Measurements from ENCODE around the gene GPR173. TPM values are rescaled to one million over a fixed set of nuclear protein-coding genes. Genes with fewer than 3 reads are reported as not detected.
A peak's percentile ranks its signal among the peaks of the same experiment; 100 is the strongest.

The GPR173 gene, protein sequence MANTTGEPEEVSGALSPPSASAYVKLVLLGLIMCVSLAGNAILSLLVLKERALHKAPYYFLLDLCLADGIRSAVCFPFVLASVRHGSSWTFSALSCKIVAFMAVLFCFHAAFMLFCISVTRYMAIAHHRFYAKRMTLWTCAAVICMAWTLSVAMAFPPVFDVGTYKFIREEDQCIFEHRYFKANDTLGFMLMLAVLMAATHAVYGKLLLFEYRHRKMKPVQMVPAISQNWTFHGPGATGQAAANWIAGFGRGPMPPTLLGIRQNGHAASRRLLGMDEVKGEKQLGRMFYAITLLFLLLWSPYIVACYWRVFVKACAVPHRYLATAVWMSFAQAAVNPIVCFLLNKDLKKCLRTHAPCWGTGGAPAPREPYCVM
- 21.2 TPM for total RNA-seq

DNA sequence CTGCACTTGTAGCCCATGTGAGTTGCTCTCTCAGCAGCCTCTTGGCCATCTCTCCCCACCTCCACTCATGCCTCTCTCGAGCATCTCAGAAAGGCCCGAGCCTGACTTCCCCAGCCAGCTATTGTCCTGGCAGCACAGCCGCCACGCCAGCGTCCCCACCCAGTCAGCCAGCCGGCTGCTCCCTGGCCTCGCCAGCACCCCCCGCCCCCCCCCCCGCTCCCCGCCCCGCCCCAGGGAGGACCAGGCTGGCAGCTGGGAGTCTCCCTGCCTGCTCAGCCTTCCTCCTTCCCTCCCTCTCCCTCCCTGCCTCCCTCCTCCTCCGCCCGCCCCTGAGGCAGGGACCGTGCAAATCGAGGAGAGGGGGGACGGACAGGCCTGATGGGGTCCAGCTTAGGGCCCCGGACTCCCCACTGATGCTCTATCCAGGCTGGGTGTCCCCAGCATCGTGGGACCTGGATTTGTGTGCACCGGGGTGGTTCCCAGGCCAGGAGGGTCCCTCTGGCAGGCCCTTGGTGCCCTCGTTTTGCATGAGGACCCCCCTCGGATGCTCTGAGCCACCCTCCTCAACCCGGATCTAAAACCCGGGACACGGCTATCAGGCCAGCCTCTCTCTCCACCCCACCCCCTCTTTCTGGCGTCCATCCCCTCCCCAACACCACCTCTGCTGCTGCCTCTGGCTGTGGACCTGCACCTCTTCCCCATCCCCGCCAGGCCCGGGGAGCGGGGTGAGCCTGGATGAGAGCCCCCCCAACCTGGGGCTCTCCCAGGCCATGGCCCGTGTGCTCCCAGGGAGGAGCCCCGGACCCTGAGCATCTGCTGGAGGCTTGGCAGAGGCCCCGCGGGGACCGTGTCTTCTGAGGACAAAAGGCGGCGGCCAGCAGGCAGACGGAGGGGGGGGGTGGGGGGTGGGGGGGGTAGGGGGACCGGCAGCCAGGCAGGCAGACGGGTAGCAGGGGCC lies at the start of gene GPR173:
Gene GPR173 (plus strand): TSS at position 621 of the 958 bp plus-strand sequence. CDS start 27,833 bp downstream, outside the sequence.
- DNase-seq (ENCODE audit: low spot score in 2 of 2) (peak; percentile 69 to 70), FAIRE-seq (no peak)

DNA sequence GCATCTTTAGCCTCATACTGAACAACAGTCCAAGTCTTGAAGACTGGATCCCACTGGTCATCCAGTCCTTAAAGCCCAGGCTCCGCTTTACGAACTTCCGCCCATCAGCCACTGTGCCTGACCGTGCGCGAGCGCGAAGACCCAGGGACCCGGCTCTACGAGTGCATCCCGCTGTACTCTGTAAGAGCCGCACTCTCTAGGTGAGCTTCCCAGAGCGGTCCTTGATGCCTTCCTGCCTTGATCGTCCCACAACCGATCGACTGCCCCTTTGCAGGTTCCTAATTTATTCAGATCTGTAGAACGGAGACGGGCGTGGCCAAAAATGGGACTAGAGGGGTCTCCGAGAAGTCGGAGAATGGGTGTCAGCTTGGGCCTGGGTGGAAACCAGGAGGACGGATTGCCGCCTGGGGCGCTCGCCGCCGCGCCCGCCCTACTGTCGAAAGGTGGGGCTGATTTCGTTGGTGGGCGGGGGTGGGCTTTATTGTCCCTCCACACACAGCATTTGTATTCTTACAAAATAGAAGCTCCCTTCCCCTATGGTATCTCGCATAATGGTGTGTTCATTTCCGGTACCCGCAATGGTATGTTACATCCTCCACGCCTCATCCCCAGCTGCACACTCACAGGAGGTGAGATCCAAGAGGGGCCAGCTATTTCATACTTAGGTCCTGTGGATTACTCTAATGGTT lies 48.0 kb upstream of the GPR173 start:
- no peak for DNase-seq (ENCODE audit: low spot score in 2 of 2)
- FAIRE-seq = no peak

DNA sequence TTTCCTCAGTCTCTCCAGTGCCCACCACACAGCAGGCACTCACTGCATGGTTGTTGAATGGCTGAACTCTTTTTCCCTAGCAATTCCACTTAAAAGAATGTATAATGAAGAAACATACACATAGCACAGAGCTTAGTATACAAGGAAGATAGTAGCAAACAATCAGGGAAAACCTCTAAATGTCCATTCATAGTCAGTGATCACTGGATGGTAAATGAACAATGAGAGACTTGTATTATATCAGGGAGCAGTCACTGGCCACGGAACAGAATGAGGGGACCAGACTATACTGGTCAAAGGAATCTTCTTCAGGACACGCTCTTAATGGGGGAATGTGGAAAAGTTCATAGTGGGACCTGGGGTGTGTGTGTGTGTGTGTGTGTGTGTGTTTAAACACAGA lies 46.6 kb upstream of the GPR173 start:
- FAIRE-seq (no peak), DNase-seq (ENCODE audit: low spot score in 2 of 2) (no peak)

DNA sequence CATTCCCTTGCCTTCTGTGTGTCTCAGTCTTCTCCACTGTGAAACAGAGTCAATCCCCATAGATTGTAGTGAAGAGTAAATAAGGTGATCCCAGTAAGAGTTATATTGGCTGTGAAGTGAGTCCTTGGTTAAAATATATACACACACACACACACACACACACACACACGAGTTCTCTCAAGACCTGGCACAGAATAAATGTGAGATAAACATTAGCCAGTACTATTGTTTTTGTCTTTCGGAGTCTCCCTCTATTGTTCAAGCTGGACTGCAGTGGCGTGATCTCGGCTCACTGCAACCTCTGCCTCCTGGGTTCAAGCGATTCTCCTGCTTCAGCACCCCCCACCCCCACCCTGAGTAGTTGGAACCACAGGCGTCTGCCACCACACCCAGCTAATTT lies 45.5 kb upstream of the GPR173 start:
- FAIRE-seq (no peak), DNase-seq (ENCODE audit: low spot score in 2 of 2) (no peak)

DNA sequence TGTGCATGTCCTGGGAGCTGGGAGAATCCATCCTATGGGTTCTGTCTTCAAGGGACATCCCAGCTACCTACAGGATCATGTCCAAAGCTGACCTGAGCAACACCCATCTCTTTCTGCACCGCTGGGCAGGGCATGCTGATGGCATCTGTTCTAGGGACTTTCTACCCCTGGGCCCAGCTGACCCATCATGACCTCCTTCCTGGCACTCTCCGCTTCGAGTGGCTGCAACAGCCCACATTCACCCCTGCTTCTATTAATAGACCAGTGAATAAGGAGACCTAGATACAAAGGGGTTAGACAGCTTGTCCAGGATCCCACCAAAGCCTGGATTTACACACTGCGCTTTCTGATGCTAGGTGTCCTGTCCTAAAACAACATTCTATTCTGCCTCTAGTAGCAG lies 44.6 kb upstream of the GPR173 start:
- DNase-seq (ENCODE audit: low spot score in 2 of 2) = no peak
- no peak for FAIRE-seq

DNA sequence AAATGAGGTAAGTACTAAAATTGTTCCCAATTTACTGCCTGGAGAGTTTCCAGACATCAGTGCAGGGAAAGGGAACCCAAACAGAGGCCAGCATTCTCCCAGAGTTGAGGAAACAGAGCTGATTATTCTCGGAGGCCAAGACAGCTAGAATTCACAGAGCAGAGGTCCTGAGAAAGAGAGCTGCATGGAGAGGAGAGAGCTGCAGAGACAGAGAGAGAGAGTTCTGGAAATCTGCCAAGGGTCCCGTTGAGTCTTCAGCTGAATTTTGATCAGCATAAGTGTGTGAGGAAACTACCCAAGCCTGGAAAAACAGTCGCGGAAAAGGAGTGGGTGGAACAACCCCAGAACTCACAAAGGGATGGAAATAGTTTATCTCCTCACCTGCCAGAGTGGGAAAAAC lies 43.8 kb upstream of the GPR173 start:
- DNase-seq (ENCODE audit: low spot score in 2 of 2) (no peak), FAIRE-seq (no peak)

DNA sequence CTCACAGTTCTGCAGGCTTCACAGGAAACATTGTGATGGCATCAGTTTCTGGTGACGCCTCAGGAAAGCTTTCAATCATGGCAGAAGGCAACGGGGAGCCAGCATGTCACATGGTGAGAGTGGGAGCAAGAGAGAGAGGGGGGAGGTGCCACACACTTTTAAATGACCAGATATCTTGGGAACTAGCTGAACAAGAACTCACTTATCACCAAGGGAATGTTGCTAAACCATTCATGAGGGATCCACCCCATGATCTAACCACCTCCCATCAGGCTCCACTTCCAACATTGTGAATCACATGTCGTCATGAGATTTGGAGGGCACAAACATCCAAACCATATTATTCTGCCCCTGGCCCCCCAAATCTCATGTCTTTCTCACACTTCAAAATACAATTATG lies 43.3 kb upstream of the GPR173 start:
- no peak for DNase-seq (ENCODE audit: low spot score in 2 of 2)
- FAIRE-seq = no peak

DNA sequence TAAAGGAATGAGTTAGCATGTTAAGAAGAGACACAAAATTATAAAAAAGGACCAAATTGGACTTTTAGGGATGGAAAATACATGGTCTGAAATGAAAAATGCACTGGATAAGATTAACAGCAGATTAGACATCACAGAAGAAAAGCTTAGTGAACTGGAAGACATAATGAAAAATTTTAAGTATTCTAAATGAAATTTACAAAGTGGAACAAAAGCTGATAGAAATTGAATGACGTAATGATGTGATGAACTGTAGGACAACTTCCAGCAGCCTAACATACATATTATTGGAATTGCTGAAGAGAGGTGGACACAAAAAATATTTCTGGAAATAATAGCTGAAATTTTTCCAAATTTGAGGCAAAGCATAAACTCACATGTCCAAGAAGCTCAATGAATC lies 39.6 kb upstream of the GPR173 start:
- no peak for FAIRE-seq
- no peak for DNase-seq (ENCODE audit: low spot score in 2 of 2)

DNA sequence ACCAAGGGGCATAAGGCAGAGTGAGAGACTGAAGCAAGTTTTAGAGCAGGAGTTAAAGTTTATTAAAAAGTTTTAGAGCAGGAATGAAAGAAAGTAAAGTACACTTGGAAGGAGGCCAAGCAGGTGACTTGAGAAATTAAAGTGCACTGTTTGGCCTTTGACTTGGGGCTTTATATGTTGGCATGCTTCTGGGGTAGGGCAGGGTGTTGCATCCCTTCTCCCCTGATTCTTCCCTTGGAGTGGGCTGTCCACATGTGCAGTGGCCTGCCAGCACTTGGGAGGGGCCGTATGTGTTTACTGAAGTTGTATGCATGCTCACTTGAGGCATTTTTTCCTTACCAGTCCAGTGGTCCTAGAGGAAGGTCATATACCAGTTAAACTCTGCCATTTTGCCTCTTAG lies 35.3 kb upstream of the GPR173 start:
- FAIRE-seq = no peak
- no peak for DNase-seq (ENCODE audit: low spot score in 2 of 2)

DNA sequence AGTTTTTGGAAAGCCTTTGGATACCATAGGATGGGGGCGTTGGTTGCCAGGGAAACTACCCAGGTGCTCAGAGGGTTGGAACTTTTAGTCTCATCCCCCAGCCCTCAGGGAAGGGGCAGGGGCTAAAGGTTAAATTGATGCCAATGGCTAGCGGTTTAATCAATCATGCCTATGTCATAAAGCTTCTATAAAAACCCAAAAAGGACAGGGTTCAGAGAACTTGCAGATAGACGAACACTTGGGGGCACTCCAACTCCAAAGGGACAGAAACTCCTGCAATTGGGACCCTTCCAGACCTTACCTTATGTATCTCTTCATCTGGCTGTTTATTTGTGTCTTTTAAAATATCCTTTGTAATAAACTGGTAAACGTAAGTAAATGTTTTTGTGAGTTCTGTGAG lies 30.0 kb upstream of the GPR173 start:
- DNase-seq (ENCODE audit: low spot score in 2 of 2) = no peak
- FAIRE-seq = no peak

DNA sequence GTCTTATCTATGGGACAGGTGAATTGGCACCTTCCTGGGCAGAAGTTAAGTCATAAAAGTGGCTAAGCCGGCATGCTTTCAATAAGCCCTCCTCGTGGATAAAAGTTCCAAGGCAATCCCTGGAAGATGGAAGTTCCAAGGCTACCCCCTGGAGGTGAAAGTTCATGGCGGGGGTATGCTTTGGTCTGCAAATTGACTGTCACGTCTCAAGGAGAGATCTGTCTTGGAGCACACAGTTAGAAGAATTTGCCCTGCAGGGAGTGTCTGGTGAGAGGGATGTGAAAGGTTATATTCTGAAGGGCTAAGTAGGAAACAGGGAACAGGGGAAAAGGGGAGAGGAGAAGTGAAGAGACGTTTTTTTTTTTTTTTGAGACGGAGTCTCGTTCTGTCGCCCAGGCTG lies 26.2 kb upstream of the GPR173 start:
- no peak for DNase-seq (ENCODE audit: low spot score in 2 of 2)
- no peak for FAIRE-seq

DNA sequence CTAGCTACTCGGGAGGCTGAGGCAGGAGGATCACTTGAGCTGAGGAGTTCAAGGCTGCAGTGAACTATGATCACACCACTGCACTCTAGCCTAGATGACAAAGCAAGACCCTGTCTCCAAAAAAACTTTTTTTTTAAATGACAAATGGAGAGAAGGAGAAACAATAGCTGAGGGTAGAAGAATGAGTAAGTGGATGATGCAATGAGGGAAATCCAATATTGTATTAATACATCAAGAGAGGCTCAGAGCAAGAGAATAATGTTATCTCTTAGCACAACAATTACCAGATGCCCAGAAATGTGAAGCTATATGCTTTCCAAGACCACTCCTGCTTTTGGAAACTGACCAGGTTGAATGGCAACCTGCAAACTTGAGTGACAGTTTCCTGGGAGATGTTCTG lies 19.9 kb upstream of the GPR173 start:
- FAIRE-seq = no peak
- DNase-seq (ENCODE audit: low spot score in 2 of 2) = no peak

DNA sequence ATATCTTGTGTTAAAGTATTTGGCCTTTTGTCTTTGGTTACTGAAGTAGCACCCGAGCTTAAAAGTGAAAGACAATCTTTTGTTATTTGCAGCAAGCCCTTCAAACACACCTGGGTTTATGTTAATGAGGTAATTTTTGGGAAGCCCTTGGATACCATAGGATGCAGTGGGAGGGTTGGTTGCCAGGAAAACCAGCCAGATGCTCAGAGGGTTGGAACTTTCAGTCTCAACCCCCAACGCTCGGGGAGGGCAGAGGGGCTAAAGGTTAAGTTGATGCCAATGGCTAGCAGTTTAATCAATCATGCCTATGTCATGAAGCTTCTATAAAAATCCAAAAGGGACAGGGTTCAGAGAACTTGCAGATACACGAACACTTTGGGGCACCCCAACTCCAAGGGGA lies 17.2 kb upstream of the GPR173 start:
- FAIRE-seq = no peak
- DNase-seq (ENCODE audit: low spot score in 2 of 2) = no peak

DNA sequence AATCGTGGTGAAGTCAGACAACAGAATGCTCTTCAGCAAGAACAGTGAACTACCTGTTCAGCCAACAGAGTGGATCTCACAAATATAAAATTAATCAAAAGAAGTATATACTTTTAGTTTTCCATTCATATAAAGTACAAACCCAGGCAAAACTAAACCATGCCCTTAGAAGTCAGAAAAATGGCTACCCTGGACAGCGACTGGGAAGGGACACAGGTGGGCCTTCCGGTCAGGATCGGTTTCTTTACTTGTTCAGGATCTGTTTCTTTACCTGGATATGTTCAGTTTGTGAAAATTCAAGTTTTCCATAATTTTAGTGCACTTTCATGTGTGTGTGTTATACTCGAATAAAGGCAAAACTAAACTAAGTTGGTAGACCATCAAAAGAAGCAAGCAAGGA lies 12.4 kb upstream of the GPR173 start:
- no peak for FAIRE-seq

DNA sequence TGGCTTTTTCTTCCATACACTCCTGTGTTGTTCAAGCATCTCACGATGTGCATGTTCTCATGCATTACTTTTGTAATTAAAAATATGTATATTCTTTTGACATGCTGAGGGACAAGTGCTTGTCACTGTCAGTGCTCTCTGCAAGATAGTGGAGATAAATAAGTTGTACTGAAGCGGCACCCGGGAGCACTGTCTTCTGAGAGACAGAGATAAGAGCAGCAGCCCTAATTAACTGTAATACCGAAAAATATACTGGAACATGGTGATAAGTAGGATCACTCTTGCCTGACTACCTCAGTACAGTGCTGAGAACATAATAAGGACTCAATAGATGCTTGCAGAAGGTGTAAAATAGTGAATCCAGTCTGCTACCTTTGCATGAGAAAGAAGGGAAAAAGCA lies 9.4 kb upstream of the GPR173 start:
- no peak for FAIRE-seq
- no peak for DNase-seq (ENCODE audit: low spot score in 2 of 2)

More for the DNA sequence above, 12.4 kb upstream of the GPR173 start:
- DNase-seq (ENCODE audit: low spot score in 2 of 2) = no peak

DNA sequence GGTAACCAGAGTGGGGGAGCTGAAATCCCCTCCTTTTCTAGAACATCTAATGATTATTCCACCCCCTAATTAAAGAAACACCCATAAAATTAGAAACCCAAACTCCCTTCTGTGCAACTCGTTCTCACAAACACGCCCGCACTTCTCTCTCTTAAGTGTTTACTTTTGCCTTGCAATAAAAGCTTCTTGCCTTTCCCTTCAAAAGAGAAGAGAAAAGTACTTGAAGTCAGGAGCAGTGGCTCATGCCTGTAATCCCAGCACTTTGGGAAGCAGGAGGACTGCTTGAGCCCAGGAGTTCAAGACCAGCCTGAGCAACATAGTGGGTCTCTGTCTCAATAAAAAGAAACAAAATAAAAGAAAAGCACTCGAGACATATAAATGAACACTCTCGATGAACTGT lies 3.6 kb upstream of the GPR173 start:
- no peak for DNase-seq (ENCODE audit: low spot score in 2 of 2)
- no peak for FAIRE-seq

DNA sequence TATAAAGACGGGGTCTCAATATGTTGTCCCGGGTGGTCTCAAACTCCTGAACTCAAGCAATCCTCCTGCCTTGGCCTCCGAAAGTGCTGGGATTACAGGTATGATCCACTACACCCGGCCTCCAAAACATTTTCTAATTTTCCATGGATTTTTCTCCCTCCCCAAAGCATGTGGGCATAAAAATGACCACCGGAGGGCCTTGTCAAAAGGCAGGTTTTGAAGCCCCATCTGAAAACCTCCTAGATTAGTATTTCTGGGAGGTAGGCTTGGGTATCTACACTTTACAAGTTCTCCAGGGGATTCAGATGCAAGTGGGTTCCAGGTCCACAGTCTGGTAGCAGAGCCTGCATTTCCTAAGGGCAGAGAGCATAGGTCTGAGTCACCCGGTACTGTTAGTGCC lies 1.4 kb upstream of the GPR173 start:
- FAIRE-seq = no peak
- no peak for DNase-seq (ENCODE audit: low spot score in 2 of 2)

DNA sequence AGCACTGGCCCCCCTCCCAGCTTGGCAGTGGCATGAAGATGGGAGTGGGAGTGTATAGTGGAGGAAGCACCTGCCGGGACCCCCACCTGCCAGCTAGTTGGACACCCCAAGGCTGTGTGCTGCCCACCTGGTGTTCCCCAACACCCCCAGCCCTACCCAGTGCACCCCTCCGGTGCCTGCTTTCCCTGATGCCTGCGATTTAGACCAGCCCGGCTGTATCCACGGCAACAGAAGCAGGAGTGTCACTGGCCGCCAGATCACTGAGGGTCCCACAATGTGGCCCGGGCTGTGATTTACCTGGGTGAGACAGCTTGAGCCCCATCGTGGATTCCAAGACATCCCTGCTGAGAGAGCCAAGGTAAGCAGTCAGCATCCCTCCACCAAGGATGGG lies 533 bp downstream of the GPR173 start:
- FAIRE-seq (no peak), DNase-seq (ENCODE audit: low spot score in 2 of 2) (no peak)

DNA sequence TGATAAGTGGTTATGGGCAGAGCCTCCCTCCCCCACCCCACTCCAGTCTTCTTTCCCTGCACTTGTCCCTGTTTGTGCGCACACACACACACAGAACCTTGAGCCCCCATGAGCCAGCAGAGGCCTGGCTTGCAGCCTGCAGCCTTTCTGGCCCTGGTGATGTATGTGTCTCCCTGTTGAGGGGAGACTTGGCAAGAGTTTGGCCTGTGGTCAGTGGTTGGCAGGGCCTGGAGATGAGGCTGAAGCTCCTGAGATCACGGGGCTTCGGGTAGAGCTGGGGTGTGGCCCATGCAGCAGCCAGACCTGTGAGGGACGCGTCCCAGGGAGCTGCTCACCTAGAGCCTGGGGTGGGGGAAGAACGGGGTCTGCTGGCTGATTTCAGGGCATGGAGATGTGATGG lies 2.3 kb downstream of the GPR173 start:
- DNase-seq (ENCODE audit: low spot score in 2 of 2) (no peak), FAIRE-seq (no peak)

DNA sequence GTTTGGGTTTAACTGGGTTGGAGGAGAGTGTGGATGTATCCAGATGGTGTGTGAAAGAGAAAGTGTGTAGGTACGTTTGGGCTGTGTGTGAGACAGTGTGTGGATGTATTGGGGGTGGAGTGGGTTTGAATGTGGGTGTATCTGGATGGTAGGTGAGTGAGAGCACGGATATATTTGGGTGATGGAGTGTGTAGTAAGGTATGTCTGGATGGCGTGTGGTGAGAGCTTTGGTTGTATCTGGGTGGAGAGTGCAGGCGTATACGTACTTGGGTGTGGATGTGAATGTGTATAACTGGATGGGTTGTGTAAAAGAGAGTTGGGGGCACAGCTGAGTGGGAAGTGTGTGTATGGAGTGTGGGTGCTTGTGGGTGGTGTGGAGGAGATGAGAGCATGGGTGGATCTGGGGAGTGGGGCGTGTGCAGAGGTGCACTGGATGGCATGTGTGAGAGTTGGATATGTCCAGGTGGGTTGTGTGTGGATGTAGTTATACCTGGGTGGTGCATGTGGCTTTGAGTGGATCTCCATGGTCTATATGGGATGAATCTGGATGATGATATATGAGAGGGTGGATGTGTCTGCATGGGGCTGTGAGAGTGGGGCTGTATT lies 6.8 kb downstream of the GPR173 start:
- FAIRE-seq (no peak), DNase-seq (ENCODE audit: low spot score in 2 of 2) (no peak)

DNA sequence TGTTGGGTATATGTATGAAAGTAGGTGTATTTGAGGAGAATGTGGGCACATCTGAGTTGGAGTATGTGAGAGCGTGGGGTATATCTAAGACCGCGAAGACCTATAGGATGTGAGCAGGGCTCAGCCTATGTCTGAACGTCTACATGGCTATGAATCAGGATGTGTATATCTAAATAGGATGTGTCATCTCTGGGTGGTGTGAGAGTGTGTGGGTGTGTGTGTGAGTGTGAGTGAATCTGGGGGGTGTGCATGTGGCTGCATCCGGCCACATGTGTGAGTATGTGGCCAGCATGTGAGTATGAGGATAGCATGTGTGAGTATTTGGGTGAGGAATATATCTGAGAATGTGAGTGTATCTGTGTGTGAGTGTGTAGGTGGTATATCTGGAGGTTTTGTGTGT lies 7.7 kb downstream of the GPR173 start:
- FAIRE-seq (no peak), DNase-seq (ENCODE audit: low spot score in 2 of 2) (no peak)

Data from frontal cortex (tissue), 4 donors.